Spleen (tissue), 7 donors: ENCODE measurements around the gene PIK3C2G.

ENCODE experiments used
- POLR2A ChIP-seq, 3 donors: fragments of 450-650 bp; IDR thresholded peaks; one replicate each; pipeline ENCODE4 v1.5.1; 2017; ENCODE audit warnings: antibody characterized with exemption in 3 of 3, mild to moderate bottlenecking in 1 of 3
- POLR2AphosphoS5 ChIP-seq, 3 donors: sonication (generic); formaldehyde crosslinking; IDR thresholded peaks; one replicate each; pipeline ENCODE4 v1.5.1; 2017; ENCODE audit warnings: antibody characterized with exemption in 3 of 3
- TF ChIP-seq, protein P1 (sequence below), 11 experiments: fragments of 200-600 bp in 7 of 11; fragments of 450-650 bp in 4 of 11; sonication (generic) in 4 of 11; IDR thresholded peaks in 8 of 11; conservative IDR thresholded peaks in 3 of 11; 1 replicate in 7 of 11; 2 replicates in 4 of 11; pipeline versions ENCODE4 v1.4.0 to v1.8.0; 2016 to 2021; ENCODE audit warnings: antibody characterized with exemption in 11 of 11, inconsistent platforms in 4 of 11, mild to moderate bottlenecking in 1 of 11
- donor health status: DM: no; HTN: no; CAD: no; lungs with moderate emphysema.
- donor health status: DM: no; HTN: no; CAD: no.
- donor health status: DM: no; HTN: no; CAD: no.

DNA sequence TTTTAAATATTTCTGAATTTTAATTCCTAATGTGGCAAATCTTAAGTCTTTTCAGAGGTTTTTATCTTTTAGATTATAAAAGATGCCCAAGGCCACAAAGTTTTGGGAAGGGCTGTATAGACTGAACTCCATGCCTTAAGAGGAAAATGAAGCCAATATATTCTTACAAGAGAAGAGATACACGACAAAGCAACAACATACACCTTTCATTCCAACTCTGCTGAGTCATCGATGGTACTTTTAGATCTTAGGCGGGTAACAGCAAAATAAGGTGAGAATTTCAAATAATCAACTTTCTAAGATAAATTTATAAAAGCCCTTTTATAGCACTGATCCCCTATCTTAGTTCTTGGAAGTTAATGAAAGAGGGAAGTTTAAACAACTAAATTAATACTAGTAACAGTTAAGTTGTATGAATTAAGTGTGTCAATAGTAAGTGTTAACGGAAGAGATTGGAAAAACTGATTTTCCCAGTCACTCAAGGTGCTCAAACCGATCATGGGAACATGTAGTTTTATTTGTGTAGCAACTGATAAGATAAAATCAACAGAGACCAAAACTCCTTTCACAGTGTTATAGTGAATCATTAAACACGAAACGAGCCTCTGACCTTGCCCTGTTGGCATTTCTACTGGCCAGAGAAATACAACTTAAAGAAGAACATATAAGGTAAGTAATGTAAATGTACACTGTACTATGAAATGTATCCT, 18.8 kb upstream of the PIK3C2G start:
- TF ChIP-seq, protein P1, sequence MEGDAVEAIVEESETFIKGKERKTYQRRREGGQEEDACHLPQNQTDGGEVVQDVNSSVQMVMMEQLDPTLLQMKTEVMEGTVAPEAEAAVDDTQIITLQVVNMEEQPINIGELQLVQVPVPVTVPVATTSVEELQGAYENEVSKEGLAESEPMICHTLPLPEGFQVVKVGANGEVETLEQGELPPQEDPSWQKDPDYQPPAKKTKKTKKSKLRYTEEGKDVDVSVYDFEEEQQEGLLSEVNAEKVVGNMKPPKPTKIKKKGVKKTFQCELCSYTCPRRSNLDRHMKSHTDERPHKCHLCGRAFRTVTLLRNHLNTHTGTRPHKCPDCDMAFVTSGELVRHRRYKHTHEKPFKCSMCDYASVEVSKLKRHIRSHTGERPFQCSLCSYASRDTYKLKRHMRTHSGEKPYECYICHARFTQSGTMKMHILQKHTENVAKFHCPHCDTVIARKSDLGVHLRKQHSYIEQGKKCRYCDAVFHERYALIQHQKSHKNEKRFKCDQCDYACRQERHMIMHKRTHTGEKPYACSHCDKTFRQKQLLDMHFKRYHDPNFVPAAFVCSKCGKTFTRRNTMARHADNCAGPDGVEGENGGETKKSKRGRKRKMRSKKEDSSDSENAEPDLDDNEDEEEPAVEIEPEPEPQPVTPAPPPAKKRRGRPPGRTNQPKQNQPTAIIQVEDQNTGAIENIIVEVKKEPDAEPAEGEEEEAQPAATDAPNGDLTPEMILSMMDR (IDR thresholded peaks at IDR 0.05 in 8 of 11, conservative IDR thresholded peaks at IDR 0.05 in 3 of 11) = no peak
- TF ChIP-seq POLR2A (IDR thresholded peaks at IDR 0.05) = no peak
- TF ChIP-seq POLR2AphosphoS5 (IDR thresholded peaks at IDR 0.05) = no peak
